SU-DHL-6 (cell line): ENCODE results near the gene NME9.

Experiments used
- H2AFZ ChIP-seq: fragments of 200-600 bp; sonication (generic); 2 replicates; pipeline ENCODE4 v1.6.1; 2014; ENCODE audit warnings: low read depth, mild to moderate bottlenecking, moderate library complexity, mixed read lengths, antibody characterized with exemption, low read length; ENCODE audit not compliant: severe bottlenecking
- H3F3A ChIP-seq: fragments of 200-600 bp; shearing (Covaris generic); 2 replicates; pipeline ENCODE4 v1.6.0; 2016; ENCODE audit warnings: antibody characterized with exemption, mild to moderate bottlenecking; ENCODE audit not compliant: insufficient read depth
- H3K27ac ChIP-seq: fragments of 200-600 bp; sonication (generic); 2 replicates; pipeline ENCODE4 v1.5.1; 2016; ENCODE audit warnings: low read depth, mild to moderate bottlenecking, low read length, moderate library complexity, mixed read lengths
- H3K27me3 ChIP-seq: fragments of 200-600 bp; sonication (generic), shearing (Covaris generic); 2 replicates; pipeline ENCODE4 v1.6.0; 2014; ENCODE audit warnings: mild to moderate bottlenecking, low read length
- H3K36me3 ChIP-seq: fragments of 200-600 bp; sonication (generic); 2 replicates; pipeline ENCODE4 v1.6.1; 2014; ENCODE audit warnings: mild to moderate bottlenecking, low read length, mixed read lengths
- H3K4me2 ChIP-seq: fragments of 300-600, 200-600 bp; shearing (Covaris generic), sonication (generic); 2 replicates; pipeline ENCODE4 v1.6.0; 2014; ENCODE audit warnings: low read length, low read depth, mild to moderate bottlenecking; ENCODE audit not compliant: poor library complexity, severe bottlenecking
- H3K4me3 ChIP-seq: fragments of 200-600 bp; sonication (generic); 2 replicates; pipeline ENCODE4 v1.5.1; 2014; ENCODE audit warnings: antibody characterized with exemption, low read length, mild to moderate bottlenecking, mixed read lengths; ENCODE audit not compliant: insufficient read depth, poor library complexity, severe bottlenecking
- H3K79me2 ChIP-seq: fragments of 200-600 bp; sonication (generic); 2 replicates; pipeline ENCODE4 v1.6.1; 2014; ENCODE audit warnings: mild to moderate bottlenecking, low read length, moderate library complexity; ENCODE audit not compliant: insufficient read depth
- H3K9ac ChIP-seq: fragments of 200-600 bp; sonication (generic); 2 replicates; pipeline ENCODE4 v1.7.0; 2014; ENCODE audit warnings: mild to moderate bottlenecking, low read length
- H3K9me2 ChIP-seq: fragments of 200-600 bp; sonication (generic); replicated peaks from 2 replicates; pipeline ENCODE4 v1.6.1; 2014; ENCODE audit warnings: low read length; ENCODE audit not compliant: insufficient read depth
- H3K9me3 ChIP-seq: fragments of 200-600 bp; sonication (generic); 2 replicates; pipeline ENCODE4 v1.6.1; 2014; ENCODE audit warnings: low read length, mixed read lengths; ENCODE audit not compliant: insufficient read depth
- H4K20me1 ChIP-seq: fragments of 200-600 bp; sonication (generic); 2 replicates; pipeline ENCODE4 v1.6.1; 2014; ENCODE audit warnings: low read depth, mild to moderate bottlenecking, antibody characterized with exemption, low read length, moderate library complexity, mixed read lengths
- CTCF ChIP-seq: fragments of 200-600 bp; sonication (generic); IDR thresholded peaks from one replicate; pipeline ENCODE4 v1.5.1; 2017; ENCODE audit warnings: antibody characterized with exemption, mild to moderate bottlenecking, low read length, moderate library complexity; ENCODE audit not compliant: insufficient read depth, poor library complexity, severe bottlenecking
- EZH2phosphoT487 ChIP-seq: fragments of 200-600 bp; sonication (generic), shearing (Covaris generic); conservative IDR thresholded peaks from 2 replicates; pipeline ENCODE4 v1.6.1; 2018; ENCODE audit warnings: mild to moderate bottlenecking, antibody characterized with exemption, low read length, moderate library complexity, mixed read lengths

The NME9 gene

GRCh38 chr3:138310494-138310893, 19.2 kb downstream of the NME9 start:
- no peak overlapping the region for H3K4me3 ChIP-seq
- no peak overlapping the region for H3K27ac ChIP-seq
- no peak for TF ChIP-seq EZH2phosphoT487
- no peak for TF ChIP-seq CTCF
- H3K4me2 ChIP-seq = no peak overlapping the region
- H4K20me1 ChIP-seq = no peaks in the 10 kb centered on the region
- H3F3A ChIP-seq = no peaks in the 10 kb centered on the region
- peaks cover 5% of the 10 kb centered on the region; the same call in 1 of the 2 replicates for H3K9me3 ChIP-seq
- no peaks in the 10 kb centered on the region for H3K36me3 ChIP-seq
- H3K9me2 ChIP-seq = no peaks in the 10 kb centered on the region
- H3K9ac ChIP-seq = no peak overlapping the region
- no peak overlapping the region for H2AFZ ChIP-seq
- H3K79me2 ChIP-seq = no peaks in the 10 kb centered on the region
- H3K27me3 ChIP-seq = no peaks in the 10 kb centered on the region

GRCh38 chr3:138308783-138309182, 20.9 kb downstream of the NME9 start:
- Histone ChIP-seq H3K36me3 (no peaks in the 10 kb centered on the region), H3K4me2 (no peak overlapping the region), H3F3A (no peaks in the 10 kb centered on the region), H3K9ac (no peak overlapping the region), H4K20me1 (no peaks in the 10 kb centered on the region), H3K79me2 (no peaks in the 10 kb centered on the region), H3K27ac (no peak overlapping the region), H3K27me3 (no peaks in the 10 kb centered on the region), H3K9me2 (no peaks in the 10 kb centered on the region), H3K4me3 (no peak overlapping the region), H3K9me3 (peaks cover 5% of the 10 kb centered on the region; the same call in 1 of the 2 replicates), H2AFZ (no peak overlapping the region)
- TF ChIP-seq CTCF = no peak
- no peak for TF ChIP-seq EZH2phosphoT487

GRCh38 chr3:138307899-138308298, 21.8 kb downstream of the NME9 start:
- no peaks in the 10 kb centered on the region for H3K27me3 ChIP-seq
- no peaks in the 10 kb centered on the region for H4K20me1 ChIP-seq
- H3K4me2 ChIP-seq = no peak overlapping the region
- H3F3A ChIP-seq = no peaks in the 10 kb centered on the region
- peaks cover 5% of the 10 kb centered on the region; the same call in 1 of the 2 replicates for H3K9me3 ChIP-seq
- H3K4me3 ChIP-seq = no peak overlapping the region
- no peak for TF ChIP-seq CTCF
- TF ChIP-seq EZH2phosphoT487 = no peak
- no peak overlapping the region for H2AFZ ChIP-seq
- no peaks in the 10 kb centered on the region for H3K9me2 ChIP-seq
- no peaks in the 10 kb centered on the region for H3K36me3 ChIP-seq
- no peaks in the 10 kb centered on the region for H3K79me2 ChIP-seq
- no peak overlapping the region for H3K27ac ChIP-seq
- no peak overlapping the region for H3K9ac ChIP-seq

- Histone ChIP-seq H3K79me2 (no peaks in the 10 kb centered on the region), H3K9ac (no peak overlapping the region), H2AFZ (no peak overlapping the region), H3K27me3 (no peaks in the 10 kb centered on the region), H3K9me2 (no peaks in the 10 kb centered on the region), H3F3A (no peaks in the 10 kb centered on the region), H3K27ac (no peak overlapping the region), H3K4me2 (no peak overlapping the region), H4K20me1 (no peaks in the 10 kb centered on the region), H3K36me3 (no peaks in the 10 kb centered on the region), H3K9me3 (peaks cover 3% of the 10 kb centered on the region; the same call in 1 of the 2 replicates), H3K4me3 (no peak overlapping the region)
- TF ChIP-seq CTCF = no peak
- TF ChIP-seq EZH2phosphoT487 = no peak
These were observed 26.2 kb downstream of the NME9 start for GRCh38 chr3:138303474-138303873.
